K562 (cell line): ENCODE data around the gene UQCRH. TPM values are rescaled to one million over a fixed set of nuclear protein-coding genes. Genes with fewer than 3 reads are reported as not detected.

Experiments
- ATAC-seq: fragments of 200-7000 bp; cut with Tn5 transposase; 3 replicates; pipeline ENCODE4 v1.9.1; 2020; ENCODE audit warnings: moderate library complexity
- BruUV-seq: library from RNA; stranded (reverse); fragments of 400-500 nt; replicated peaks from 2 replicates; lab custom pipeline; 2021; lab: Mats Ljungman, UMichigan
- CTCF ChIA-PET: fragments of 300-600 bp; formaldehyde crosslinking; extraction: SDS; loops from one replicate; lab custom pipeline; 2021; ENCODE audit warnings: low intra/inter-chr PET ratio; lab: Yijun Ruan, JAX
- POLR2A ChIA-PET: fragments of 300-600, 350-650 bp; sonication (Branson Sonifier 250); formaldehyde crosslinking; extraction: SDS; loops from one replicate; lab custom pipeline; 2021; ENCODE audit warnings: antibody characterized with exemption, inconsistent platforms; lab: Yijun Ruan, JAX
- DNase-seq, 4 experiments: peaks; one replicate each; pipeline versions ENCODE4 v3.0.0 to v3.0.0-alpha.2; 2011 to 2018; ENCODE audit warnings: low spot score in 3 of 4, mixed read lengths in 3 of 4; ENCODE audit errors: extremely low read depth in 1 of 4
- FAIRE-seq: peaks from 2 replicates; lab custom pipeline; 2011; peaks lifted over from hg19 to GRCh38; lab: Jason Lieb, UNC
- H2AFZ ChIP-seq: 2 replicates; pipeline ENCODE4 v1.6.0; 2011; ENCODE audit warnings: low read depth, low read length, control low read depth, inconsistent platforms
- H3K27ac ChIP-seq: fragments of 200-600 bp; 3 replicates; pipeline ENCODE4 v1.8.0; 2011; ENCODE audit warnings: low read depth, mild to moderate bottlenecking, control low read depth, inconsistent platforms, low read length, moderate library complexity, mixed read lengths; ENCODE audit errors: extremely low read depth
- H3K27me3 ChIP-seq, 2 experiments: fragments of 300-600 bp in 1 of 2; 2 replicates in 1 of 2; 3 replicates in 1 of 2; pipeline versions ENCODE4 v1.6.0 to v1.8.0; 2011; ENCODE audit warnings: inconsistent platforms in 2 of 2, low read length in 2 of 2, mild to moderate bottlenecking in 1 of 2, mixed read lengths in 1 of 2, moderate library complexity in 1 of 2; ENCODE audit not compliant: control insufficient read depth in 2 of 2, insufficient read depth in 2 of 2
- H3K36me3 ChIP-seq: fragments of 300-600 bp; 3 replicates; pipeline ENCODE4 v1.8.0; 2011; ENCODE audit warnings: mild to moderate bottlenecking, low read length, inconsistent platforms; ENCODE audit not compliant: control insufficient read depth, insufficient read depth
- H3K4me1 ChIP-seq, 2 experiments: fragments of 200-600 bp in 1 of 2; replicated peaks in 1 of 2; 2 replicates in 1 of 2; 3 replicates in 1 of 2; pipeline versions ENCODE4 v1.5.1 to v1.8.0; 2011; ENCODE audit warnings: inconsistent platforms in 2 of 2, low read length in 2 of 2, mild to moderate bottlenecking in 1 of 2, mixed read lengths in 1 of 2, moderate library complexity in 1 of 2; ENCODE audit not compliant: control insufficient read depth in 2 of 2, insufficient read depth in 2 of 2
- H3K4me2 ChIP-seq: 2 replicates; pipeline ENCODE4 v1.6.1; 2011; ENCODE audit warnings: low read length, control low read depth, inconsistent platforms, mixed read lengths; ENCODE audit not compliant: insufficient read depth
- H3K4me3 ChIP-seq: fragments of 200-600 bp; sonication (generic), shearing (Covaris generic); 2 replicates; pipeline ENCODE4 v1.5.1; 2016; ENCODE audit warnings: control low read depth, inconsistent platforms
- H3K79me2 ChIP-seq: fragments of 200-600 bp; 3 replicates; pipeline ENCODE4 v1.8.0; 2011; ENCODE audit warnings: low read length, inconsistent platforms; ENCODE audit not compliant: control insufficient read depth, insufficient read depth
- H3K9ac ChIP-seq, 2 experiments: 2 replicates each; pipeline versions ENCODE4 v1.6.0 to v1.6.1; 2011; ENCODE audit warnings: low read depth in 2 of 2, low read length in 2 of 2, control low read depth in 1 of 2, inconsistent platforms in 1 of 2, mild to moderate bottlenecking in 1 of 2, mixed read lengths in 1 of 2; ENCODE audit not compliant: insufficient read depth in 1 of 2
- H3K9me1 ChIP-seq: one replicate; pipeline ENCODE4 v1.6.0; 2011; ENCODE audit warnings: inconsistent platforms, mild to moderate bottlenecking, low read length, moderate library complexity; ENCODE audit not compliant: control insufficient read depth, insufficient read depth
- H3K9me3 ChIP-seq: replicated peaks from 2 replicates; pipeline ENCODE4 v1.5.1; 2011; ENCODE audit warnings: low read depth, low read length, inconsistent platforms; ENCODE audit not compliant: control insufficient read depth, insufficient read depth
- H4K20me1 ChIP-seq: replicated peaks from 2 replicates; pipeline ENCODE4 v1.6.1; 2011; ENCODE audit warnings: low read length, inconsistent platforms, mixed read lengths; ENCODE audit not compliant: control insufficient read depth, insufficient read depth
- CCNT2 ChIP-seq: IDR thresholded peaks from 2 replicates; pipeline ENCODE4 v1.6.1; 2011; ENCODE audit warnings: borderline replicate concordance, low read depth, mild to moderate bottlenecking, moderate library complexity, mixed read lengths, low read length; ENCODE audit not compliant: insufficient read length; ENCODE audit errors: extremely low read depth
- CREB1 ChIP-seq, 2 experiments: sonication (generic) in 1 of 2; formaldehyde crosslinking in 1 of 2; IDR thresholded peaks; 2 replicates each; pipeline versions ENCODE4 v1.6.1 to v1.8.0; 2012 to 2022; ENCODE audit warnings: inconsistent platforms in 1 of 2, mild to moderate bottlenecking in 1 of 2, missing genetic modification reagents in 1 of 2, moderate library complexity in 1 of 2
- GABPB1 ChIP-seq: sonication (generic); formaldehyde crosslinking; IDR thresholded peaks from 2 replicates; pipeline ENCODE4 v1.8.0; 2022; ENCODE audit warnings: mild to moderate bottlenecking, missing genetic modification reagents
- GABPB2 ChIP-seq: fragments of 250-450 bp; sonication (Bioruptor Pico); conservative IDR thresholded peaks from 2 replicates; pipeline ENCODE4 v1.5.1; 2021; ENCODE audit warnings: mild to moderate bottlenecking
- KAT7 ChIP-seq: sonication (generic); formaldehyde crosslinking; IDR thresholded peaks from 2 replicates; pipeline ENCODE4 v1.8.0; 2022; ENCODE audit warnings: missing genetic modification reagents, mild to moderate bottlenecking, borderline replicate concordance
- NR2F6 ChIP-seq: fragments of 450-650 bp; formaldehyde crosslinking; IDR thresholded peaks from 2 replicates; pipeline ENCODE4 v1.4.0; 2020; ENCODE audit warnings: mild to moderate bottlenecking
- POLR2B ChIP-seq: fragments of 450-650 bp; IDR thresholded peaks from 2 replicates; pipeline ENCODE4 v1.6.1; 2018; ENCODE audit warnings: low read depth; ENCODE audit not compliant: partially characterized antibody
- SPI1 ChIP-seq: IDR thresholded peaks from 2 replicates; pipeline ENCODE4 v1.6.1; 2011; ENCODE audit warnings: low read depth, low read length, control low read depth, borderline replicate concordance
- TAF1 ChIP-seq: IDR thresholded peaks from 2 replicates; pipeline ENCODE4 v1.6.1; 2011; ENCODE audit warnings: mild to moderate bottlenecking, low read length, moderate library complexity; ENCODE audit not compliant: insufficient read depth, control insufficient read depth, severe bottlenecking; ENCODE audit errors: extremely low read depth
- ZNF561 ChIP-seq: fragments of 450-650 bp; formaldehyde crosslinking; conservative IDR thresholded peaks from 2 replicates; pipeline ENCODE4 v1.4.0; 2020; ENCODE audit warnings: mild to moderate bottlenecking, moderate library complexity
- WGBS: fragments of 100-300 bp; shearing (Covaris generic); methylation state at CpG from one replicate; pipeline ENCODE4 v1.1.6; 2016; ENCODE audit warnings: low coverage, mixed read lengths; ENCODE audit not compliant: insufficient coverage; ENCODE audit errors: missing lambda C conversion rate; 5-methylcytosine and 5-hydroxymethylcytosine counted together
- in situ Hi-C: fragments of 300-500 bp; cut with MboI; formaldehyde crosslinking; loops from 4 replicates; pipeline ENCODE4 v1.15.0; 2018; ENCODE audit warnings: inconsistent platforms, mixed read lengths
- intact Hi-C: fragments of 100-400 bp; cut with micrococcal nuclease; formaldehyde crosslinking; loops from 2 replicates; pipeline ENCODE4 v1.14.2; 2022
- polyA plus RNA-seq, 8 experiments: library from polyadenylated mRNA; depleted of rRNA in 4 of 8; stranded (reverse) in 5 of 8; unstranded in 3 of 8; fragments of >200 nt; fragmentation: Nextera tagmentation in 2 of 8; fragmentation: Illumina TruSeq in 1 of 8; extraction: Ambion mirVana in 2 of 8; extraction: Trizol in 1 of 8; gene quantifications; 2 replicates each; pipeline versions ENCODE4 v1.2.1 to v1.2.3, GENCODE V29; 2011 to 2014; ENCODE audit warnings: inconsistent platforms in 1 of 8, missing spikeins in 1 of 8
- total RNA-seq, 7 experiments: library from RNA; depleted of rRNA in 6 of 7; stranded (reverse); fragments of >200 nt in 6 of 7; fragmentation: Illumina TruSeq in 2 of 7; extraction: Trizol in 2 of 7; gene quantifications; 2 replicates each; pipeline versions ENCODE4 v1.2.1 to v1.2.3, GENCODE V29; 2011 to 2021; ENCODE audit warnings: low replicate concordance in 1 of 7
- TF ChIP-seq, protein P1 (sequence below): sonication (generic); formaldehyde crosslinking; IDR thresholded peaks from 2 replicates; pipeline ENCODE4 v1.8.0; 2023; ENCODE audit warnings: missing genetic modification reagents, mild to moderate bottlenecking, borderline replicate concordance
- TF ChIP-seq, protein P2 (sequence below): fragments of 450-650 bp; IDR thresholded peaks from 2 replicates; pipeline ENCODE4 v1.7.0; 2016; ENCODE audit warnings: borderline replicate concordance

The UQCRH gene
- total and polyA plus RNA-seq, 9 of the 15 experiments (the other 6 are each of a cell fraction or from before 2014, with no cell fraction given): 1,267 to 5,184 (median 2,410) TPM

DNA sequence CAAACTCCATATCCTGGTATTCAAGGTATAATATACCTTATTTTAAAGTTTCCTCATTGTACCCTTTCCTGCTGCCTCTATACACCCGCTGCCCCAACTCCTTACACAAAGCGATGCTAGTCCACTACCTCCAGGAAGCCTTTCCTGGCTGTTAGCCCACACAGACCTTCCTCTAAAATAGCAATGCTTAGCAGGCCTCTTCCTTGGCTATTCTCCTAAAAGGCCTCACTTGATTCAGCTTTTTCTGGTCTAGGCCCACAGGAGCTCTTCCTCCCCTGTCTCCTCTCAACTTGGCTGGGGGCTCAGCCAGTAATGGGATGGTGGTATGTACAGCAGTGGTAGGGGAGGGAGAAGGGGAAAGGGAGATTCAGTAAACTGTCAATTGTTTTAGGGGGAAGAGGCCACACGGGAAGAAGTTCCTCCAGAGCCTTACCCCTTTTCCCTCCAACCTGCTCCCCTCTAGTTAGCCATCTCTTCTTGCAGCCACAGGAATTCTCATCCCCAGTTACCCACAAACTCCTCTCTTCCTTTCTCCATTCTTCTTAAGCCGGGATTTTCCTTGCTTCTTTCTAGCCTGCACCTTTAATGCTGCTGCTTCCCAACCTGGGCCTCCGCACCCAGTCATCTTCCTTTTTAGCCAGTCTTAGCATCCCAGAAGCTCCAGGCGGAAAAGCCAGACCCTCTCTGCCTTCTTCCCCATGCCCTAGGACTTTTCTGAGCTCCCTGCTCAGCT is 2.7 kb upstream of the UQCRH start:
- FAIRE-seq (no peak), DNase-seq (no peak), ATAC-seq (no peak)
- peaks cover 7% of the 10 kb centered on the region for H4K20me1 ChIP-seq
- ChIA-PET CTCF (no interaction called here), POLR2A (interaction anchor here (0.6 to 22.1 kb wide), 8 partner anchors 17 to 1482 kb away, joined by 3 to 410 read pairs (median 4); no protein-coding TSS in a partner anchor)
- BruUV-seq: TSS peak; percentile 32
- peaks cover 86% of the 10 kb centered on the region for H3K79me2 ChIP-seq
- H3K9me3 ChIP-seq: no peaks in the 10 kb centered on the region
- peak overlapping the region; percentile 97 for H3K4me2 ChIP-seq
- H3K9me1 ChIP-seq: peaks cover 6% of the 10 kb centered on the region
- H3K27ac ChIP-seq: peak overlapping the region; percentile 96
- peak overlapping the region; percentile 98 to 100 for H3K9ac ChIP-seq
- no peak overlapping the region for H2AFZ ChIP-seq
- H3K4me3 ChIP-seq: peak overlapping the region; percentile 76
- in situ Hi-C loops (no loop called here), intact Hi-C loops (loop anchor here (2.0 to 5.0 kb wide), 2 partner anchors 14 to 54 kb away; partner anchors contain the start of gene RAD54L)
- H3K36me3 ChIP-seq: peaks cover 48% of the 10 kb centered on the region
- H3K27me3 ChIP-seq: no peaks in the 10 kb centered on the region
- peaks cover 22 to 26% of the 10 kb centered on the region in 2 experiments; a peak in 4 of 5 replicates for H3K4me1 ChIP-seq
- WGBS: 39% methylated on average over 6 of the region's 6 CpGs
- no peak for TF ChIP-seq CCNT2
- TF ChIP-seq KAT7 (CRISPR knock-in tag): 0 out of 2 replicates have a peak, but pooled peaks have one; percentile 73
- TF ChIP-seq ZNF561: 0 out of 2 replicates have a peak, but pooled peaks have one; percentile 23
- peak; percentile 33; the same call in 1 of the 2 replicates for TF ChIP-seq SPI1
- 0 out of 2 replicates have a peak, but pooled peaks have one; percentile 35 for TF ChIP-seq NR2F6 (CRISPR knock-in tag)
- peak; percentile 4 for TF ChIP-seq TAF1
- TF ChIP-seq CREB1 (IDR thresholded peaks at IDR 0.05): no peak
- 0 out of 2 replicates have a peak, but pooled peaks have one; percentile 32 for TF ChIP-seq CREB1 (CRISPR knock-in tag; IDR thresholded peaks at IDR 0.05)
- no peak for TF ChIP-seq GABPB2 (CRISPR knock-in tag)
- TF ChIP-seq GABPB1 (CRISPR knock-in tag): peak; percentile 37; the same call in 1 of the 2 replicates
- TF ChIP-seq, protein P1, sequence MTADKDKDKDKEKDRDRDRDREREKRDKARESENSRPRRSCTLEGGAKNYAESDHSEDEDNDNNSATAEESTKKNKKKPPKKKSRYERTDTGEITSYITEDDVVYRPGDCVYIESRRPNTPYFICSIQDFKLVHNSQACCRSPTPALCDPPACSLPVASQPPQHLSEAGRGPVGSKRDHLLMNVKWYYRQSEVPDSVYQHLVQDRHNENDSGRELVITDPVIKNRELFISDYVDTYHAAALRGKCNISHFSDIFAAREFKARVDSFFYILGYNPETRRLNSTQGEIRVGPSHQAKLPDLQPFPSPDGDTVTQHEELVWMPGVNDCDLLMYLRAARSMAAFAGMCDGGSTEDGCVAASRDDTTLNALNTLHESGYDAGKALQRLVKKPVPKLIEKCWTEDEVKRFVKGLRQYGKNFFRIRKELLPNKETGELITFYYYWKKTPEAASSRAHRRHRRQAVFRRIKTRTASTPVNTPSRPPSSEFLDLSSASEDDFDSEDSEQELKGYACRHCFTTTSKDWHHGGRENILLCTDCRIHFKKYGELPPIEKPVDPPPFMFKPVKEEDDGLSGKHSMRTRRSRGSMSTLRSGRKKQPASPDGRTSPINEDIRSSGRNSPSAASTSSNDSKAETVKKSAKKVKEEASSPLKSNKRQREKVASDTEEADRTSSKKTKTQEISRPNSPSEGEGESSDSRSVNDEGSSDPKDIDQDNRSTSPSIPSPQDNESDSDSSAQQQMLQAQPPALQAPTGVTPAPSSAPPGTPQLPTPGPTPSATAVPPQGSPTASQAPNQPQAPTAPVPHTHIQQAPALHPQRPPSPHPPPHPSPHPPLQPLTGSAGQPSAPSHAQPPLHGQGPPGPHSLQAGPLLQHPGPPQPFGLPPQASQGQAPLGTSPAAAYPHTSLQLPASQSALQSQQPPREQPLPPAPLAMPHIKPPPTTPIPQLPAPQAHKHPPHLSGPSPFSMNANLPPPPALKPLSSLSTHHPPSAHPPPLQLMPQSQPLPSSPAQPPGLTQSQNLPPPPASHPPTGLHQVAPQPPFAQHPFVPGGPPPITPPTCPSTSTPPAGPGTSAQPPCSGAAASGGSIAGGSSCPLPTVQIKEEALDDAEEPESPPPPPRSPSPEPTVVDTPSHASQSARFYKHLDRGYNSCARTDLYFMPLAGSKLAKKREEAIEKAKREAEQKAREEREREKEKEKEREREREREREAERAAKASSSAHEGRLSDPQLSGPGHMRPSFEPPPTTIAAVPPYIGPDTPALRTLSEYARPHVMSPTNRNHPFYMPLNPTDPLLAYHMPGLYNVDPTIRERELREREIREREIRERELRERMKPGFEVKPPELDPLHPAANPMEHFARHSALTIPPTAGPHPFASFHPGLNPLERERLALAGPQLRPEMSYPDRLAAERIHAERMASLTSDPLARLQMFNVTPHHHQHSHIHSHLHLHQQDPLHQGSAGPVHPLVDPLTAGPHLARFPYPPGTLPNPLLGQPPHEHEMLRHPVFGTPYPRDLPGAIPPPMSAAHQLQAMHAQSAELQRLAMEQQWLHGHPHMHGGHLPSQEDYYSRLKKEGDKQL (CRISPR knock-in tag): 0 out of 2 replicates have a peak, but pooled peaks have one; percentile 55
- TF ChIP-seq, protein P2, sequence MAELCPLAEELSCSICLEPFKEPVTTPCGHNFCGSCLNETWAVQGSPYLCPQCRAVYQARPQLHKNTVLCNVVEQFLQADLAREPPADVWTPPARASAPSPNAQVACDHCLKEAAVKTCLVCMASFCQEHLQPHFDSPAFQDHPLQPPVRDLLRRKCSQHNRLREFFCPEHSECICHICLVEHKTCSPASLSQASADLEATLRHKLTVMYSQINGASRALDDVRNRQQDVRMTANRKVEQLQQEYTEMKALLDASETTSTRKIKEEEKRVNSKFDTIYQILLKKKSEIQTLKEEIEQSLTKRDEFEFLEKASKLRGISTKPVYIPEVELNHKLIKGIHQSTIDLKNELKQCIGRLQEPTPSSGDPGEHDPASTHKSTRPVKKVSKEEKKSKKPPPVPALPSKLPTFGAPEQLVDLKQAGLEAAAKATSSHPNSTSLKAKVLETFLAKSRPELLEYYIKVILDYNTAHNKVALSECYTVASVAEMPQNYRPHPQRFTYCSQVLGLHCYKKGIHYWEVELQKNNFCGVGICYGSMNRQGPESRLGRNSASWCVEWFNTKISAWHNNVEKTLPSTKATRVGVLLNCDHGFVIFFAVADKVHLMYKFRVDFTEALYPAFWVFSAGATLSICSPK: no peak
- TF ChIP-seq POLR2B: no peak
